GM23248 (cell line): ENCODE measurements around the gene TRPV3.

Source experiments
- EZH2 ChIP-seq: fragments of 200-600 bp; sonication (generic); IDR thresholded peaks from 2 replicates; pipeline ENCODE4 v1.6.1; 2018; ENCODE audit warnings: antibody characterized with exemption, mild to moderate bottlenecking; ENCODE audit not compliant: insufficient read depth, poor library complexity, severe bottlenecking
- EZH2phosphoT487 ChIP-seq: fragments of 200-600 bp; sonication (generic); IDR thresholded peaks from 2 replicates; pipeline ENCODE4 v1.6.1; 2018; ENCODE audit warnings: antibody characterized with exemption, moderate library complexity, mild to moderate bottlenecking, low read depth; ENCODE audit not compliant: insufficient read depth

DNA sequence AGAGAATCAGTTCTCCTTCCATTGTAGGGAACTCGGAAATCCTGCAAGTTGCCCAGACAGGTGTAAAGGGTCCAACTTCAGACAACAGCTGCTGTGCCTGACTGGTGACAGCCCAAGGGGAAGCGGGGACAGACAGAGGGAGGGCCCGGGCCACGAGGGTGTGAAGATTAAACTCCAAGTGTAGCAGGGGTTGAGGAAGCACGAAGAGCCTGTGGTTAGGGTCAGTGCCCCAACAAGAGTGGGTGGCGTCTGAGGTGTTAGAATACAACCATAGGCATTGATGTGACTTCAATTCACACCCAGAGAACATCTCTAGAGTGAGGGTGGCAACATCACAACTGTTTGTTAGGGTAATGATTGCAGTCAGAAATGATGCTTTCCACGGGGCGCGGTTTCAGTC, 42.7 kb downstream of the TRPV3 start:
- TF ChIP-seq EZH2 (no peak), EZH2phosphoT487 (no peak)
